SK-N-SH (cell line): Measurements from ENCODE around the gene HTT. TPM values are rescaled to one million over a fixed set of nuclear protein-coding genes. Genes with fewer than 3 reads are reported as not detected.

Experiments used
- CTCF ChIA-PET: fragments of 300-600, 350-600 bp; formaldehyde crosslinking; extraction: SDS; loops from one replicate; lab custom pipeline; 2021; lab: Yijun Ruan, JAX
- POLR2A ChIA-PET: fragments of 350-600 bp; sonication (Branson Sonifier 250); formaldehyde crosslinking; extraction: SDS; loops from one replicate; lab custom pipeline; 2020; ENCODE audit warnings: antibody characterized with exemption, inconsistent platforms; lab: Yijun Ruan, JAX
- DNase-seq: peaks from one replicate; pipeline ENCODE4 v3.0.0; 2012
- H2AFZ ChIP-seq: fragments of 200-600 bp; sonication (generic); 2 replicates; pipeline ENCODE4 v1.8.1; 2016; ENCODE audit warnings: antibody characterized with exemption, mild to moderate bottlenecking, low read depth
- H3F3A ChIP-seq: fragments of 200-600 bp; sonication (generic); replicated peaks from 2 replicates; pipeline ENCODE3; 2016; ENCODE audit warnings: antibody characterized with exemption, mild to moderate bottlenecking; ENCODE audit not compliant: insufficient read depth
- H3K27ac ChIP-seq, 2 experiments: fragments of 200-500 bp in 1 of 2; fragments of 200-600 bp in 1 of 2; sonication (Bioruptor generic) in 1 of 2; sonication (generic), shearing (Covaris generic) in 1 of 2; 2 replicates each; pipeline versions ENCODE4 v1.5.1 to v1.6.1; 2014 to 2016; ENCODE audit warnings: low read depth in 2 of 2, inconsistent platforms in 1 of 2, low read length in 1 of 2, mild to moderate bottlenecking in 1 of 2, mixed read lengths in 1 of 2
- H3K27me3 ChIP-seq: fragments of 200-600 bp; sonication (generic), shearing (Covaris generic); 2 replicates; pipeline ENCODE4 v1.6.1; 2016; ENCODE audit warnings: mixed run types; ENCODE audit not compliant: insufficient read depth
- H3K36me3 ChIP-seq, 2 experiments: fragments of 200-500 bp in 1 of 2; fragments of 200-600 bp in 1 of 2; sonication (Bioruptor generic) in 1 of 2; sonication (generic) in 1 of 2; replicated peaks in 1 of 2; 2 replicates each; pipeline versions ENCODE3 to v1.5.1; 2014 to 2016; ENCODE audit warnings: low read length in 1 of 2, mild to moderate bottlenecking in 1 of 2; ENCODE audit not compliant: insufficient read depth in 2 of 2, control insufficient read depth in 1 of 2
- H3K4me1 ChIP-seq, 2 experiments: fragments of 200-500 bp in 1 of 2; fragments of 200-600 bp in 1 of 2; sonication (Bioruptor generic) in 1 of 2; sonication (generic), shearing (Covaris generic) in 1 of 2; 2 replicates each; pipeline versions ENCODE4 v1.5.1 to v1.6.1; 2014 to 2016; ENCODE audit warnings: low read depth in 1 of 2, low read length in 1 of 2, mixed run types in 1 of 2; ENCODE audit not compliant: insufficient read depth in 2 of 2, control insufficient read depth in 1 of 2
- H3K4me2 ChIP-seq: fragments of 200-600 bp; sonication (generic), shearing (Covaris generic); 2 replicates; pipeline ENCODE4 v1.6.1; 2017; ENCODE audit warnings: mixed run types
- H3K4me3 ChIP-seq, 2 experiments: fragments of 200-500 bp in 1 of 2; fragments of 200-600 bp in 1 of 2; sonication (Bioruptor generic) in 1 of 2; sonication (generic), shearing (Covaris generic) in 1 of 2; 2 replicates each; pipeline versions ENCODE4 v1.5.1 to v1.8.1; 2014 to 2016; ENCODE audit warnings: low read depth in 2 of 2, inconsistent platforms in 1 of 2, low read length in 1 of 2, mild to moderate bottlenecking in 1 of 2, mixed read lengths in 1 of 2, moderate library complexity in 1 of 2
- H3K79me2 ChIP-seq: fragments of 200-600 bp; sonication (generic); 2 replicates; pipeline ENCODE4 v1.8.1; 2017; ENCODE audit warnings: mild to moderate bottlenecking; ENCODE audit not compliant: insufficient read depth
- H3K9ac ChIP-seq: fragments of 200-600 bp; sonication (generic); 2 replicates; pipeline ENCODE4 v1.6.1; 2017; ENCODE audit warnings: mixed run types
- H3K9me2 ChIP-seq: fragments of 200-600 bp; sonication (generic); 2 replicates; pipeline ENCODE4 v1.6.1; 2017; ENCODE audit warnings: mixed run types
- H3K9me3 ChIP-seq: fragments of 200-600 bp; sonication (generic); 2 replicates; pipeline ENCODE4 v1.6.1; 2017; ENCODE audit warnings: mixed run types, mild to moderate bottlenecking, moderate library complexity
- H4K20me1 ChIP-seq: fragments of 200-600 bp; sonication (generic); 2 replicates; pipeline ENCODE4 v1.6.1; 2017; ENCODE audit warnings: mild to moderate bottlenecking, mixed run types; ENCODE audit not compliant: insufficient read depth
- CHD2 ChIP-seq: fragments of 150-350 bp; IDR thresholded peaks from 2 replicates; pipeline ENCODE4 v1.6.1; 2018; ENCODE audit warnings: low read length; ENCODE audit not compliant: partially characterized antibody
- ELF1 ChIP-seq: IDR thresholded peaks from 2 replicates; pipeline ENCODE4 v1.4.0; 2012
- FOSL2 ChIP-seq: IDR thresholded peaks from 2 replicates; pipeline ENCODE4 v1.4.0; 2012; ENCODE audit warnings: low read depth, mild to moderate bottlenecking, moderate library complexity, borderline replicate concordance
- GATA2 ChIP-seq: sonication (generic); formaldehyde crosslinking; IDR thresholded peaks from 2 replicates; pipeline ENCODE4 v1.5.0; 2020; ENCODE audit warnings: mild to moderate bottlenecking, missing genetic modification reagents
- MEF2A ChIP-seq: IDR thresholded peaks from 2 replicates; pipeline ENCODE4 v1.4.0; 2012; ENCODE audit warnings: low read depth, borderline replicate concordance
- MXI1 ChIP-seq: IDR thresholded peaks from 2 replicates; pipeline ENCODE4 v1.6.1; 2012; ENCODE audit warnings: mild to moderate bottlenecking, low read depth, low read length, improper control_type of control experiment
- NRF1 ChIP-seq: IDR thresholded peaks from 2 replicates; pipeline ENCODE4 v1.6.1; 2012; ENCODE audit warnings: low read depth, mild to moderate bottlenecking, low read length
- RAD21 ChIP-seq: IDR thresholded peaks from 2 replicates; pipeline ENCODE4 v1.6.1; 2012; ENCODE audit warnings: mild to moderate bottlenecking, low read length
- RCOR1 ChIP-seq: fragments of 150-350 bp; IDR thresholded peaks from 2 replicates; pipeline ENCODE4 v1.6.1; 2017; ENCODE audit warnings: antibody characterized with exemption, low read length
- RXRA ChIP-seq: IDR thresholded peaks from 2 replicates; pipeline ENCODE4 v1.4.0; 2012; ENCODE audit warnings: low read depth, mild to moderate bottlenecking, borderline replicate concordance
- SIN3A ChIP-seq: IDR thresholded peaks from 2 replicates; pipeline ENCODE4 v1.6.1; 2012; ENCODE audit warnings: low read depth, mild to moderate bottlenecking, low read length, moderate library complexity, borderline replicate concordance
- SMC3 ChIP-seq: IDR thresholded peaks from 2 replicates; pipeline ENCODE4 v1.6.1; 2012; ENCODE audit warnings: low read depth, low read length, improper control_type of control experiment
- TCF12 ChIP-seq: IDR thresholded peaks from 2 replicates; pipeline ENCODE4 v1.4.0; 2012
- TEAD4 ChIP-seq: IDR thresholded peaks from 2 replicates; pipeline ENCODE4 v1.4.0; 2012; ENCODE audit warnings: mild to moderate bottlenecking, borderline replicate concordance; ENCODE audit not compliant: insufficient read depth
- USF1 ChIP-seq: IDR thresholded peaks from 2 replicates; pipeline ENCODE4 v1.4.0; 2012; ENCODE audit warnings: low read depth, borderline replicate concordance
- USF2 ChIP-seq: fragments of 150-350 bp; IDR thresholded peaks from 2 replicates; pipeline ENCODE4 v1.6.1; 2017; ENCODE audit warnings: antibody characterized with exemption, low read length, low read depth, borderline replicate concordance
- WGBS: methylation state at CpG from one replicate; pipeline ENCODE4 v1.1.6; 2017; ENCODE audit warnings: low lambda C conversion rate; 5-methylcytosine and 5-hydroxymethylcytosine counted together
- polyA plus RNA-seq, 3 experiments: library from polyadenylated mRNA; depleted of rRNA; stranded (reverse); fragments of >200 nt; gene quantifications; 2 replicates each; pipeline ENCODE4 v1.2.3, GENCODE V29; 2012

The HTT gene
- polyA plus RNA-seq, 1 of the 3 experiments (the other 2 are of a cell fraction), result 11.3 TPM

GRCh38 chr4:3248811-3249661 is 174.6 kb downstream of the HTT start, which contains the start of gene MSANTD1:
Gene MSANTD1, plus strand, starts transcription at chr4:3249159. Its CDS starts 64 bp downstream, at chr4:3249223.
- POLR2A ChIA-PET, result no interaction called here
- H2AFZ ChIP-seq, result no peak within 1 kb of the TSS
- 91% methylated on average over 45 of the region's 72 CpGs for WGBS
- H3K9me3 ChIP-seq, result no peaks in the 10 kb centered on the region
- no peak within 1 kb of the TSS for H3K4me2 ChIP-seq
- peaks cover 0 to 9% of the 10 kb centered on the region in 2 experiments; a peak in 1 of 4 replicates for H3K4me1 ChIP-seq
- DNase-seq, result peak; percentile 58
- H3K9ac ChIP-seq, result no peak within 1 kb of the TSS
- no peaks in the 10 kb centered on the region for H4K20me1 ChIP-seq
- TF ChIP-seq USF1 (no peak), ELF1 (no peak), RCOR1 (no peak), FOSL2 (no peak), GATA2 (CRISPR knock-in tag) (no peak), NRF1 (no peak), RAD21 (no peak), USF2 (no peak), RXRA (no peak)
- H3K27me3 ChIP-seq, result no peaks in the 10 kb centered on the region
- H3K27ac ChIP-seq, result no peak within 1 kb of the TSS
- no peaks in the 10 kb centered on the region for H3K9me2 ChIP-seq
- H3K36me3 ChIP-seq, result peaks cover 0 to under 1% of the 10 kb centered on the region in 2 experiments
- CTCF ChIA-PET, result interaction anchor here (1.1 to 1.3 kb wide), 2 partner anchors 12 to 231 kb away, joined by 3 read pairs; no protein-coding TSS in a partner anchor
- H3F3A ChIP-seq, result no peaks in the 10 kb centered on the region
- H3K79me2 ChIP-seq, result no peaks in the 10 kb centered on the region
- H3K4me3 ChIP-seq, result no peak within 1 kb of the TSS

- ChIA-PET CTCF (no interaction called here), POLR2A (no interaction called here)
- Histone ChIP-seq H3K79me2 (no peaks in the 10 kb centered on the region), H4K20me1 (no peaks in the 10 kb centered on the region), H3K36me3 (no peaks in the 10 kb centered on the region), H3F3A (no peaks in the 10 kb centered on the region), H3K9me2 (no peaks in the 10 kb centered on the region), H3K4me1 (peaks cover 0 to 9% of the 10 kb centered on the region in 2 experiments; a peak in 1 of 4 replicates), H3K27me3 (no peaks in the 10 kb centered on the region), H3K9ac (no peak overlapping the region), H3K4me3 (no peak overlapping the region), H3K27ac (no peak overlapping the region), H3K4me2 (no peak overlapping the region), H2AFZ (no peak overlapping the region), H3K9me3 (no peaks in the 10 kb centered on the region)
- TF ChIP-seq TCF12 (no peak), MEF2A (no peak), RCOR1 (no peak), NRF1 (no peak), GATA2 (CRISPR knock-in tag) (no peak), SMC3 (no peak), MXI1 (no peak), TEAD4 (no peak), CHD2 (no peak), SIN3A (no peak)
- DNase-seq, result no peak
- WGBS, result 84% methylated on average over 9 of the region's 20 CpGs
Measured at GRCh38 chr4:3249711-3250437, 175.4 kb downstream of the HTT start.
